Measurements from ENCODE around the gene CADM3. TPM values are rescaled to one million over a fixed set of nuclear protein-coding genes. Genes with fewer than 3 reads are reported as not detected.

CADM3 gene
- total and polyA plus RNA-seq, 2 donors (not counting 3 experiments of a cell fraction or from before 2014, with no cell fraction given): 2.7 to 6.0 TPM

GRCh38 chr1:159218649-159219636 lies 47.5 kb downstream of the CADM3 start:
- POLR2A ChIA-PET: no interaction called here
- DNase-seq (ENCODE audit: low read depth, low spot score): no peak
- CTCF ChIA-PET: interaction anchor here (1.2 to 1.9 kb wide), 3 partner anchors 21 to 579 kb away, joined by 3 to 7 read pairs (median 6); no protein-coding TSS in a partner anchor

More at GRCh38 chr1:159218649-159219636, 47.5 kb downstream of the CADM3 start:
- dilution Hi-C loops (cut with MboI; ENCODE audit: extremely low pct_ligation_motif_present, low sequenced_read_pairs): no loop called here
- H3K4me3 ChIP-seq (replicated peaks in 1 of 3; ENCODE audit: insufficient read depth in 1 of 3, low read depth in 1 of 3, low read length in 3 of 3): no peak overlapping the region
- intact Hi-C loops (cut with micrococcal nuclease): no loop called here
- H3K79me2 ChIP-seq (ENCODE audit: control insufficient read depth, insufficient read depth, low read length): no peaks in the 10 kb centered on the region
- no peaks in the 10 kb centered on the region for H3K36me3 ChIP-seq (ENCODE audit: control insufficient read depth in 2 of 2, extremely low read depth in 1 of 2, insufficient read depth in 2 of 2, low read length in 2 of 2)
- no peak overlapping the region for H2AFZ ChIP-seq (ENCODE audit: low read depth, low read length)
- H3K9me1 ChIP-seq (replicated peaks; ENCODE audit: control insufficient read depth, extremely low read depth, insufficient read depth, low read length): no peaks in the 10 kb centered on the region
- H3K4me1 ChIP-seq (ENCODE audit: control insufficient read depth, extremely low read depth, insufficient read depth, low read length): no peaks in the 10 kb centered on the region
- no peak overlapping the region for H3K9ac ChIP-seq (replicated peaks; ENCODE audit: extremely low read depth, insufficient read depth, low read length)
- no peak for FAIRE-seq
- H3K9me3 ChIP-seq (replicated peaks; ENCODE audit: control insufficient read depth, insufficient read depth, low read length): no peaks in the 10 kb centered on the region
- no peaks in the 10 kb centered on the region for H3K27me3 ChIP-seq (ENCODE audit: control insufficient read depth in 2 of 2, insufficient read depth in 2 of 2, low read length in 2 of 2)
- no peak for TF ChIP-seq JUN (IDR thresholded peaks at IDR 0.05; ENCODE audit: borderline replicate concordance, insufficient read depth, insufficient read length, low read depth)
- no peak for TF ChIP-seq FOS (IDR thresholded peaks at IDR 0.05; ENCODE audit: borderline replicate concordance, insufficient read depth, low read length)
- TF ChIP-seq POLR2A (IDR thresholded peaks at IDR 0.05; ENCODE audit: low read depth, low read length): no peak
- TF ChIP-seq POLR2AphosphoS5 (IDR thresholded peaks at IDR 0.05; ENCODE audit: insufficient read depth, low read depth, low read length): no peak
- TF ChIP-seq EZH2 (IDR thresholded peaks at IDR 0.05; ENCODE audit: borderline replicate concordance, low read depth, low read length, severe bottlenecking): no peak
- TF ChIP-seq, protein P1, sequence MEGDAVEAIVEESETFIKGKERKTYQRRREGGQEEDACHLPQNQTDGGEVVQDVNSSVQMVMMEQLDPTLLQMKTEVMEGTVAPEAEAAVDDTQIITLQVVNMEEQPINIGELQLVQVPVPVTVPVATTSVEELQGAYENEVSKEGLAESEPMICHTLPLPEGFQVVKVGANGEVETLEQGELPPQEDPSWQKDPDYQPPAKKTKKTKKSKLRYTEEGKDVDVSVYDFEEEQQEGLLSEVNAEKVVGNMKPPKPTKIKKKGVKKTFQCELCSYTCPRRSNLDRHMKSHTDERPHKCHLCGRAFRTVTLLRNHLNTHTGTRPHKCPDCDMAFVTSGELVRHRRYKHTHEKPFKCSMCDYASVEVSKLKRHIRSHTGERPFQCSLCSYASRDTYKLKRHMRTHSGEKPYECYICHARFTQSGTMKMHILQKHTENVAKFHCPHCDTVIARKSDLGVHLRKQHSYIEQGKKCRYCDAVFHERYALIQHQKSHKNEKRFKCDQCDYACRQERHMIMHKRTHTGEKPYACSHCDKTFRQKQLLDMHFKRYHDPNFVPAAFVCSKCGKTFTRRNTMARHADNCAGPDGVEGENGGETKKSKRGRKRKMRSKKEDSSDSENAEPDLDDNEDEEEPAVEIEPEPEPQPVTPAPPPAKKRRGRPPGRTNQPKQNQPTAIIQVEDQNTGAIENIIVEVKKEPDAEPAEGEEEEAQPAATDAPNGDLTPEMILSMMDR (IDR thresholded peaks at IDR 0.05; ENCODE audit: extremely low read depth in 1 of 2, insufficient read depth in 1 of 2, low read depth in 1 of 2, low read length in 2 of 2): no peak
- no peak for TF ChIP-seq MYC (IDR thresholded peaks at IDR 0.05; ENCODE audit: low read depth, low read length)
- TF ChIP-seq, protein P2, sequence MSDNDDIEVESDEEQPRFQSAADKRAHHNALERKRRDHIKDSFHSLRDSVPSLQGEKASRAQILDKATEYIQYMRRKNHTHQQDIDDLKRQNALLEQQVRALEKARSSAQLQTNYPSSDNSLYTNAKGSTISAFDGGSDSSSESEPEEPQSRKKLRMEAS (IDR thresholded peaks at IDR 0.05; ENCODE audit: insufficient read depth, insufficient read length): no peak
- no peak for TF ChIP-seq GATA2 (IDR thresholded peaks at IDR 0.05; ENCODE audit: insufficient read depth, insufficient read length, low read depth, low read length)
- H4K20me1 ChIP-seq (replicated peaks; ENCODE audit: control insufficient read depth, extremely low read depth, insufficient read depth, low read length): no peaks in the 10 kb centered on the region
- BruUV-seq (replicated peaks): no TSS peak
- no peak overlapping the region for H3K4me2 ChIP-seq (ENCODE audit: insufficient read depth, low read length)
- no peak overlapping the region for H3K27ac ChIP-seq (ENCODE audit: insufficient read depth, low read depth, low read length)
